IMR-90 (cell line): ENCODE data around the gene VLDLR. TPM values are rescaled to one million over a fixed set of nuclear protein-coding genes. Genes with fewer than 3 reads are reported as not detected.

Experiments used
- ATAC-seq: fragments of 200-7000 bp; cut with Tn5 transposase; 2 replicates; pipeline ENCODE4 v1.9.1; 2020; ENCODE audit warnings: low read depth, mild to moderate bottlenecking, moderate library complexity
- BruUV-seq: library from RNA; stranded (reverse); fragments of 400-500 nt; replicated peaks from 2 replicates; lab custom pipeline; 2021; lab: Mats Ljungman, UMichigan
- CTCF ChIA-PET: fragments of 300-600 bp; formaldehyde crosslinking; extraction: SDS; loops from one replicate; lab custom pipeline; 2021; ENCODE audit warnings: antibody characterized with exemption; lab: Yijun Ruan, JAX
- POLR2A ChIA-PET: fragments of 300-600 bp; sonication (Branson Sonifier 250); formaldehyde crosslinking; loops from one replicate; lab custom pipeline; 2022; ENCODE audit warnings: antibody characterized with exemption; ENCODE audit not compliant: unreplicated experiment; lab: Charles Lee
- DNase-seq: peaks from one replicate; pipeline ENCODE4 v3.0.0; 2013
- H2AFZ ChIP-seq: replicated peaks from 2 replicates; pipeline ENCODE3; 2013; ENCODE audit warnings: low read length, mild to moderate bottlenecking; ENCODE audit not compliant: poor library complexity
- H2AK5ac ChIP-seq: 2 replicates; pipeline ENCODE4 v1.6.1; 2013; ENCODE audit warnings: low read depth, low read length, inconsistent platforms
- H2AK9ac ChIP-seq: replicated peaks from 2 replicates; pipeline ENCODE3; 2013; ENCODE audit warnings: mild to moderate bottlenecking, low read depth, low read length, moderate library complexity; ENCODE audit not compliant: poor library complexity
- H2BK120ac ChIP-seq: 2 replicates; pipeline ENCODE4 v1.6.1; 2013; ENCODE audit warnings: low read depth, low read length, inconsistent platforms
- H2BK15ac ChIP-seq: 3 replicates; pipeline ENCODE4 v1.6.1; 2013; ENCODE audit warnings: low read depth, low read length, inconsistent platforms
- H2BK20ac ChIP-seq: 2 replicates; pipeline ENCODE4 v1.6.1; 2013; ENCODE audit warnings: low read depth, mild to moderate bottlenecking, inconsistent platforms, low read length, moderate library complexity
- H2BK5ac ChIP-seq: 2 replicates; pipeline ENCODE4 v1.6.1; 2013; ENCODE audit warnings: mild to moderate bottlenecking, low read depth, low read length, inconsistent platforms; ENCODE audit not compliant: poor library complexity, severe bottlenecking
- H3K14ac ChIP-seq: replicated peaks from 2 replicates; pipeline ENCODE4 v1.6.1; 2013; ENCODE audit warnings: low read depth, low read length, inconsistent platforms
- H3K18ac ChIP-seq: 2 replicates; pipeline ENCODE4 v1.6.1; 2013; ENCODE audit warnings: low read depth, low read length, control low read depth
- H3K23ac ChIP-seq: 2 replicates; pipeline ENCODE4 v1.6.1; 2013; ENCODE audit warnings: low read depth, low read length, inconsistent platforms
- H3K27ac ChIP-seq: 2 replicates; pipeline ENCODE4 v1.5.1; 2013; ENCODE audit warnings: mild to moderate bottlenecking, control low read depth, low read length; ENCODE audit not compliant: insufficient read depth
- H3K27me3 ChIP-seq: 2 replicates; pipeline ENCODE4 v1.6.1; 2013; ENCODE audit warnings: low read length; ENCODE audit not compliant: control insufficient read depth, insufficient read depth
- H3K36me3 ChIP-seq: 2 replicates; pipeline ENCODE4 v1.6.1; 2013; ENCODE audit warnings: low read length, mixed read lengths; ENCODE audit not compliant: control insufficient read depth, insufficient read depth
- H3K4ac ChIP-seq: 2 replicates; pipeline ENCODE4 v1.6.1; 2013; ENCODE audit warnings: low read depth, low read length, inconsistent platforms
- H3K4me1 ChIP-seq: 2 replicates; pipeline ENCODE4 v1.6.1; 2013; ENCODE audit warnings: low read length, mixed read lengths; ENCODE audit not compliant: control insufficient read depth, insufficient read depth
- H3K4me2 ChIP-seq: 2 replicates; pipeline ENCODE4 v1.6.1; 2013; ENCODE audit warnings: low read depth, mild to moderate bottlenecking, control low read depth, low read length, moderate library complexity
- H3K4me3 ChIP-seq: 2 replicates; pipeline ENCODE4 v1.5.1; 2013; ENCODE audit warnings: low read depth, mild to moderate bottlenecking, control low read depth, low read length, moderate library complexity; ENCODE audit not compliant: insufficient read depth
- H3K56ac ChIP-seq: 2 replicates; pipeline ENCODE4 v1.6.1; 2013; ENCODE audit warnings: low read length, inconsistent platforms; ENCODE audit not compliant: insufficient read depth; ENCODE audit errors: extremely low read depth
- H3K79me1 ChIP-seq, 2 experiments: 2 replicates each; pipeline ENCODE4 v1.6.1; 2013; ENCODE audit warnings: low read length in 2 of 2, inconsistent platforms in 1 of 2, low read depth in 1 of 2
- H3K9ac ChIP-seq: 2 replicates; pipeline ENCODE4 v1.6.1; 2013; ENCODE audit warnings: low read depth, low read length, control low read depth
- H3K9me1 ChIP-seq: 2 replicates; pipeline ENCODE4 v1.6.1; 2013; ENCODE audit warnings: low read length, inconsistent platforms; ENCODE audit not compliant: insufficient read depth
- H3K9me3 ChIP-seq: 2 replicates; pipeline ENCODE4 v1.6.1; 2013; ENCODE audit warnings: low read length; ENCODE audit not compliant: control insufficient read depth, insufficient read depth
- H4K20me1 ChIP-seq: 2 replicates; pipeline ENCODE4 v1.6.1; 2013; ENCODE audit warnings: low read length, inconsistent platforms; ENCODE audit not compliant: insufficient read depth
- H4K5ac ChIP-seq: 2 replicates; pipeline ENCODE4 v1.6.1; 2013; ENCODE audit warnings: mild to moderate bottlenecking, low read depth, low read length, control low read depth
- H4K8ac ChIP-seq, 2 experiments: 2 replicates each; pipeline ENCODE4 v1.6.1; 2013; ENCODE audit warnings: low read depth in 2 of 2, low read length in 2 of 2, control low read depth in 1 of 2, inconsistent platforms in 1 of 2
- H4K91ac ChIP-seq: 2 replicates; pipeline ENCODE4 v1.6.1; 2013; ENCODE audit warnings: low read depth, low read length, inconsistent platforms; ENCODE audit not compliant: insufficient read depth
- BHLHE40 ChIP-seq: fragments of 150-350 bp; IDR thresholded peaks from 2 replicates; pipeline ENCODE4 v1.6.1; 2016; ENCODE audit warnings: mild to moderate bottlenecking, low read depth, low read length
- CEBPB ChIP-seq: IDR thresholded peaks from 2 replicates; pipeline ENCODE4 v1.6.1; 2012; ENCODE audit warnings: low read depth, low read length, improper control_type of control experiment
- CHD1 ChIP-seq: IDR thresholded peaks from 2 replicates; pipeline ENCODE4 v1.6.1; 2012; ENCODE audit warnings: low read depth, low read length, improper control_type of control experiment
- FOS ChIP-seq: fragments of 150-350 bp; IDR thresholded peaks from 2 replicates; pipeline ENCODE4 v1.6.1; 2016; ENCODE audit warnings: low read depth, low read length
- MAFK ChIP-seq: IDR thresholded peaks from 2 replicates; pipeline ENCODE4 v1.6.1; 2012; ENCODE audit warnings: low read depth, low read length, improper control_type of control experiment
- MAZ ChIP-seq: IDR thresholded peaks from 2 replicates; pipeline ENCODE4 v1.6.1; 2012; ENCODE audit warnings: low read depth, mild to moderate bottlenecking, low read length, improper control_type of control experiment, moderate library complexity, borderline replicate concordance
- MXI1 ChIP-seq: IDR thresholded peaks from 2 replicates; pipeline ENCODE4 v1.6.1; 2012; ENCODE audit warnings: low read depth, mild to moderate bottlenecking, low read length, moderate library complexity, borderline replicate concordance
- NFE2L2 ChIP-seq: fragments of 150-350 bp; IDR thresholded peaks from 2 replicates; pipeline ENCODE4 v1.6.1; 2016; ENCODE audit warnings: low read depth, mild to moderate bottlenecking, low read length
- RAD21 ChIP-seq: IDR thresholded peaks from 2 replicates; pipeline ENCODE4 v1.6.1; 2012; ENCODE audit warnings: low read length, improper control_type of control experiment
- RCOR1 ChIP-seq: IDR thresholded peaks from 2 replicates; pipeline ENCODE4 v1.6.1; 2012; ENCODE audit warnings: mild to moderate bottlenecking, low read length, improper control_type of control experiment; ENCODE audit not compliant: insufficient replicate concordance
- RFX5 ChIP-seq: IDR thresholded peaks from 2 replicates; pipeline ENCODE4 v1.8.0; 2012; ENCODE audit warnings: low read depth, mild to moderate bottlenecking, low read length, moderate library complexity
- SMC3 ChIP-seq: fragments of 150-350 bp; IDR thresholded peaks from 2 replicates; pipeline ENCODE4 v1.6.1; 2016; ENCODE audit warnings: low read depth, mild to moderate bottlenecking, antibody characterized with exemption, low read length, moderate library complexity
- WGBS, 2 experiments: methylation state at CpG; one replicate each; pipeline versions ENCODE4 v1.1.5 to v1.1.7; 2013; ENCODE audit warnings: missing lambda C conversion rate in 2 of 2; ENCODE audit not compliant: insufficient read length in 1 of 2; ENCODE audit errors: extremely low coverage in 2 of 2; 5-methylcytosine and 5-hydroxymethylcytosine counted together
- dilution Hi-C: fragments of 300-500 bp; cut with HindIII; formaldehyde crosslinking; loops from one replicate; pipeline ENCODE4 v1.14.3; 2018; ENCODE audit warnings: low sequenced_read_pairs; ENCODE audit not compliant: unreplicated experiment
- in situ Hi-C: fragments of 300-500 bp; cut with MboI; formaldehyde crosslinking; loops from 3 replicates; pipeline ENCODE4 v1.14.3; 2019; ENCODE audit warnings: low sequenced_read_pairs, inconsistent platforms, mixed read lengths
- intact Hi-C: fragments of 100-400 bp; cut with micrococcal nuclease; formaldehyde crosslinking; loops from 2 replicates; pipeline ENCODE4 v1.10.0; 2022
- polyA plus RNA-seq, 3 experiments: library from polyadenylated mRNA; depleted of rRNA; stranded (reverse); fragments of >200 nt; gene quantifications; 2 replicates each; pipeline ENCODE4 v1.2.3, GENCODE V29; 2012; ENCODE audit warnings: low replicate concordance in 1 of 3
- total RNA-seq: library from RNA; depleted of rRNA; stranded (reverse); fragments of >200 nt; gene quantifications from 2 replicates; pipeline ENCODE4 v1.2.3, GENCODE V29; 2012
- TF ChIP-seq, protein P1 (sequence below): fragments of 150-350 bp; IDR thresholded peaks from 2 replicates; pipeline ENCODE4 v1.6.1; 2017; ENCODE audit warnings: mild to moderate bottlenecking, antibody characterized with exemption, low read length, low read depth
- TF ChIP-seq, protein P2 (sequence below): fragments of 150-350 bp; IDR thresholded peaks from 2 replicates; pipeline ENCODE4 v1.6.1; 2016; ENCODE audit warnings: low read depth, mild to moderate bottlenecking, low read length, moderate library complexity, borderline replicate concordance
- TF ChIP-seq, protein P3 (sequence below): conservative IDR thresholded peaks from 2 replicates; pipeline ENCODE4 v1.5.1; 2012; ENCODE audit warnings: mild to moderate bottlenecking, low read depth, low read length, improper control_type of control experiment

The VLDLR gene
- total and polyA plus RNA-seq, 2 of the 4 experiments (the other 2 are of a cell fraction) = 9.0 to 10.2 TPM

DNA sequence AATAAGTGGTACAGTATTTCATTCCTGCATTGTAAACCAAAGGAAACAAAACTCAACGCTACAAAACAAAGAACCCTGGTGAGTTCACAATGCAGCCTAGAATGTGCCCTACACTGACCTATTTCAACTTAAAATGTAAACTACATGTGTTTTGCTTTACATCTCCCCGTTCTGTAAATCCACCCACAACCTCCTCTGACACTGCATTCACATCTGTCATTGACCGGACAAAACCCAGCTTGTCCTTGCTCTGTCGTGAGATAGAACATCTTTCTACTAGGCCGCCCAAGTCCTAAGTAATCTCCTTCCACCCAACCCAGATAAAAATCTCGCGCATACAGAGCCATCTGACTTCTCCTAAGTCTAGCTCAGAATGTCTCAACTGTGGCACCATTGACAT lies 6.1 kb upstream of the VLDLR start:
- no peak overlapping the region for H2BK15ac ChIP-seq
- H3K27ac ChIP-seq = no peak overlapping the region
- no peak overlapping the region for H3K4me3 ChIP-seq
- H3K4ac ChIP-seq = no peak overlapping the region
- H4K8ac ChIP-seq = no peak overlapping the region; a peak in 1 of 4 replicates
- no peak overlapping the region for H3K18ac ChIP-seq
- TF ChIP-seq CEBPB (no peak), RCOR1 (no peak), FOS (no peak), RFX5 (no peak), SMC3 (no peak), MAFK (no peak), BHLHE40 (no peak), NFE2L2 (no peak), CHD1 (no peak), RAD21 (no peak), MXI1 (no peak), MAZ (no peak)
- TF ChIP-seq, protein P1, sequence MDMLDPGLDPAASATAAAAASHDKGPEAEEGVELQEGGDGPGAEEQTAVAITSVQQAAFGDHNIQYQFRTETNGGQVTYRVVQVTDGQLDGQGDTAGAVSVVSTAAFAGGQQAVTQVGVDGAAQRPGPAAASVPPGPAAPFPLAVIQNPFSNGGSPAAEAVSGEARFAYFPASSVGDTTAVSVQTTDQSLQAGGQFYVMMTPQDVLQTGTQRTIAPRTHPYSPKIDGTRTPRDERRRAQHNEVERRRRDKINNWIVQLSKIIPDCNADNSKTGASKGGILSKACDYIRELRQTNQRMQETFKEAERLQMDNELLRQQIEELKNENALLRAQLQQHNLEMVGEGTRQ = no peak
- TF ChIP-seq, protein P2, sequence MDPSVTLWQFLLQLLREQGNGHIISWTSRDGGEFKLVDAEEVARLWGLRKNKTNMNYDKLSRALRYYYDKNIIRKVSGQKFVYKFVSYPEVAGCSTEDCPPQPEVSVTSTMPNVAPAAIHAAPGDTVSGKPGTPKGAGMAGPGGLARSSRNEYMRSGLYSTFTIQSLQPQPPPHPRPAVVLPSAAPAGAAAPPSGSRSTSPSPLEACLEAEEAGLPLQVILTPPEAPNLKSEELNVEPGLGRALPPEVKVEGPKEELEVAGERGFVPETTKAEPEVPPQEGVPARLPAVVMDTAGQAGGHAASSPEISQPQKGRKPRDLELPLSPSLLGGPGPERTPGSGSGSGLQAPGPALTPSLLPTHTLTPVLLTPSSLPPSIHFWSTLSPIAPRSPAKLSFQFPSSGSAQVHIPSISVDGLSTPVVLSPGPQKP = no peak
- TF ChIP-seq, protein P3, sequence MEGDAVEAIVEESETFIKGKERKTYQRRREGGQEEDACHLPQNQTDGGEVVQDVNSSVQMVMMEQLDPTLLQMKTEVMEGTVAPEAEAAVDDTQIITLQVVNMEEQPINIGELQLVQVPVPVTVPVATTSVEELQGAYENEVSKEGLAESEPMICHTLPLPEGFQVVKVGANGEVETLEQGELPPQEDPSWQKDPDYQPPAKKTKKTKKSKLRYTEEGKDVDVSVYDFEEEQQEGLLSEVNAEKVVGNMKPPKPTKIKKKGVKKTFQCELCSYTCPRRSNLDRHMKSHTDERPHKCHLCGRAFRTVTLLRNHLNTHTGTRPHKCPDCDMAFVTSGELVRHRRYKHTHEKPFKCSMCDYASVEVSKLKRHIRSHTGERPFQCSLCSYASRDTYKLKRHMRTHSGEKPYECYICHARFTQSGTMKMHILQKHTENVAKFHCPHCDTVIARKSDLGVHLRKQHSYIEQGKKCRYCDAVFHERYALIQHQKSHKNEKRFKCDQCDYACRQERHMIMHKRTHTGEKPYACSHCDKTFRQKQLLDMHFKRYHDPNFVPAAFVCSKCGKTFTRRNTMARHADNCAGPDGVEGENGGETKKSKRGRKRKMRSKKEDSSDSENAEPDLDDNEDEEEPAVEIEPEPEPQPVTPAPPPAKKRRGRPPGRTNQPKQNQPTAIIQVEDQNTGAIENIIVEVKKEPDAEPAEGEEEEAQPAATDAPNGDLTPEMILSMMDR = no peak
- H3K36me3 ChIP-seq = no peaks in the 10 kb centered on the region
- ATAC-seq (no peak), DNase-seq (no peak)
- POLR2A ChIA-PET = no interaction called here
- 0 out of 4 replicates have a peak, but pooled peaks cover 3 to 6% of the 10 kb centered on the region in 2 experiments for H3K79me1 ChIP-seq
- H4K91ac ChIP-seq = no peak overlapping the region
- H2AK9ac ChIP-seq = no peak overlapping the region
- H3K14ac ChIP-seq = no peak overlapping the region
- no peaks in the 10 kb centered on the region for H3K9me3 ChIP-seq
- H2BK5ac ChIP-seq = no peak overlapping the region
- no peak overlapping the region for H3K9ac ChIP-seq
- 0 out of 2 replicates have a peak, but pooled peaks cover 1% of the 10 kb centered on the region for H3K4me1 ChIP-seq
- H2AFZ ChIP-seq = no peak overlapping the region
- dilution Hi-C loops (no loop called here), in situ Hi-C loops (no loop called here), intact Hi-C loops (no loop called here)
- H3K56ac ChIP-seq = no peak overlapping the region
- no peak overlapping the region for H3K4me2 ChIP-seq
- H3K23ac ChIP-seq = no peak overlapping the region
- no peak overlapping the region for H2BK20ac ChIP-seq
- 36% methylated on average over 2 of the region's 7 CpGs; no CpG with 5 or more reads in 1 of the 2 experiments for WGBS, 2 experiments
- H3K9me1 ChIP-seq = peaks cover 2% of the 10 kb centered on the region; the same call in 1 of the 2 replicates
- H2AK5ac ChIP-seq = no peak overlapping the region
- H2BK120ac ChIP-seq = no peak overlapping the region
- BruUV-seq = no TSS peak
- no peak overlapping the region for H4K5ac ChIP-seq
- CTCF ChIA-PET = no interaction called here
- H3K27me3 ChIP-seq = no peaks in the 10 kb centered on the region
- no peaks in the 10 kb centered on the region for H4K20me1 ChIP-seq
